Measurements from ENCODE around the gene C22orf31. TPM values are rescaled to one million over a fixed set of nuclear protein-coding genes. Genes with fewer than 3 reads are reported as not detected.

C22orf31 gene
- total RNA-seq, 1 experiment from 2014 or later = not detected

DNA sequence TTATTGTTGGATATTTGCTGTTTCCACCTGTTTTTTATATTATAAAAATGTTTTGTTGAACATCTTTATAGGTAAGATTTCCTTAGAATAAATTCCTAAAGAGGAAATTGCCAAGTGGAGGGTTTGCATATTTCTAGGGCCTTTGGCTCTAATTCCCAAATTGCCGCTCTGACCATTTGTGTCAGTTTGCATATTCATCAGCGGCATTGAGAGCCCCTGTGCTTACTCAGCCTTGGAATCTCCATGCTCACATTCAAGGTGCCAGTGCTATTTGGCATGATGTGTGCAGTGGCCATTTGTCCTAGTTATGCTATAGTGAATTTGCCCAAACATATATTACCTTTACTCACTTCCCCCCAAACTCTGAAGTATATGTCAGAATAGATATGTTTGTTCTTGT lies 36.7 kb upstream of the C22orf31 start:
- Histone ChIP-seq H3K27ac (ENCODE audit: low read length) (no peak overlapping the region), H3K4me2 (ENCODE audit: low read depth, low read length, poor library complexity, severe bottlenecking) (no peak overlapping the region), H3K27me3 (ENCODE audit: low read length) (no peaks in the 10 kb centered on the region), H3K4me3 (ENCODE audit: low read length) (no peak overlapping the region), H3K79me2 (ENCODE audit: low read length) (no peaks in the 10 kb centered on the region), H3K9me2 (replicated peaks; ENCODE audit: insufficient read depth, low read length) (no peaks in the 10 kb centered on the region), H3K9me3 (ENCODE audit: low read length) (no peaks in the 10 kb centered on the region), H3K4me1 (ENCODE audit: low read length) (peaks cover 22% of the 10 kb centered on the region), H3K9ac (ENCODE audit: low read length) (no peak overlapping the region), H3K36me3 (ENCODE audit: insufficient read depth, low read length) (no peaks in the 10 kb centered on the region), H2AFZ (ENCODE audit: low read length) (no peak overlapping the region), H4K20me1 (ENCODE audit: insufficient read depth, low read depth, low read length) (no peaks in the 10 kb centered on the region)
- no peak for DNase-seq

DNA sequence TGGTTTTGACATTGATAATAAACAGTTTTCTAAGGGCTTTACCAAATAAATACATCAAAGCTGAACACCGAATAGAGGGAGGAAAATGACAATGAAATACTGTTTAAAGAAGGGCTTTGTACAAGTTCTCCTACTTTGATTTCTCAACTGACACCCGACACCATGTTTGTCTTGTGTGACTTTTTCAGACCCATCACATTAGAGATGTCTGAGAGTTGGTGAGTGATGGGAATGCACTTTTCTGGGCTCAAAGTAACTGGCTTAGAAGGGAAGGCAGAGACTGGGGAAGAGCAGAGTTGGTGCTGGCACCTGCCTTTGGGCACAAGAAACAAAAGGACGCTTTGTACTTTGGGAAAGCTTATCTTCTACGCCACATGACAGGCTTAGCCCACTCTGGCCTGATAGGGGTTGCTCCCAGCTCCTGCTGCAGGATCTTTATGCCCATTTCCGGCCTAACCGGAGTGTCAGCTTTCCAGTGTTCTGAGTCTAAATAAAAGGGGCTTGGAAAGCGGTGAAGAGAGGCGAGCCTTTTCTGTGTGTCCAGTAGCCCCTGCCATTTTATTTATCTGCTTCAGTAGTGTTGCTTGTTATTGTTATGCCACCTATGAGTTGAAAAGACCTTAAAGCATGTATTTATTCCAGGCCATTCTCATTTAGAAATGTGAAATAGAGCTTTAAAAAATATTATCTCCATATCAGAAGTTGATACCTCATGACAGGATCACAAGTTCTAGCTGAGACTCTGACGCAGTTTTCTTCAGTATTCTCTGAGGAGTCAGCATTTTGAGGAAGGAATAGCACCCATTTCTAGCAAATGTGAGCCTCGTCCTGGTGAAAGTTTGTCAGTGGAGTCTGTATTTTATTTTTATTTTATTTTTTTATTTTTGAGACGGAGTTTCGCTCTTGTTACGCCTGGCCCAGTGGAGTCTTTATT lies 35.4 kb upstream of the C22orf31 start:
- Histone ChIP-seq H3K36me3 (ENCODE audit: insufficient read depth, low read length) (no peaks in the 10 kb centered on the region), H3K9ac (ENCODE audit: low read length) (no peak overlapping the region), H3K27ac (ENCODE audit: low read length) (no peak overlapping the region), H3K4me3 (ENCODE audit: low read length) (no peak overlapping the region), H4K20me1 (ENCODE audit: insufficient read depth, low read depth, low read length) (no peaks in the 10 kb centered on the region), H3K79me2 (ENCODE audit: low read length) (no peaks in the 10 kb centered on the region), H2AFZ (ENCODE audit: low read length) (no peak overlapping the region), H3K4me1 (ENCODE audit: low read length) (peaks cover 9% of the 10 kb centered on the region), H3K9me2 (replicated peaks; ENCODE audit: insufficient read depth, low read length) (no peaks in the 10 kb centered on the region), H3K27me3 (ENCODE audit: low read length) (no peaks in the 10 kb centered on the region), H3K4me2 (ENCODE audit: low read depth, low read length, poor library complexity, severe bottlenecking) (no peak overlapping the region), H3K9me3 (ENCODE audit: low read length) (no peaks in the 10 kb centered on the region)
- DNase-seq = no peak

DNA sequence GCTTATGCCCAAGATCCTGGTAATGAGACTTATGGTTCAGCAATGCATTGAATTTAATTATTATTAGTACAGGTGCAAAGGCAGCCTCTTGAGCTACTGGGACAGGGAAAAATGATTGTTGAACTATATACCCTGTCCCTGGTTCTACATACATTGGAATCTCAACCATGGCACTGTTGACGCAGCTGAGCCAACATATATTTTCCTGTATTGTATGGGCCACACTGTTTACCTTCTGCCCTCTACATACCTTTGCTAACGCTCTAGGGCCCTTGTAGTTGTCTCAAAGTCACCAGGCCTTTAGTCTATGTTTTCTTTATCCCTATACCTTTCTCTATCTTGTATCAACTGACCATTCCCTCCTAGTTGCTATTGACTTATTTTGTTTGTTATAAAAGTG lies 33.8 kb upstream of the C22orf31 start:
- DNase-seq = no peak
- no peaks in the 10 kb centered on the region for H4K20me1 ChIP-seq (ENCODE audit: insufficient read depth, low read depth, low read length)
- H3K36me3 ChIP-seq (ENCODE audit: insufficient read depth, low read length) = no peaks in the 10 kb centered on the region
- peaks cover 2% of the 10 kb centered on the region; the same call in 1 of the 2 replicates for H3K4me1 ChIP-seq (ENCODE audit: low read length)
- H3K9ac ChIP-seq (ENCODE audit: low read length) = no peak overlapping the region
- H3K79me2 ChIP-seq (ENCODE audit: low read length) = no peaks in the 10 kb centered on the region
- H3K4me2 ChIP-seq (ENCODE audit: low read depth, low read length, poor library complexity, severe bottlenecking) = no peak overlapping the region
- no peaks in the 10 kb centered on the region for H3K9me2 ChIP-seq (replicated peaks; ENCODE audit: insufficient read depth, low read length)
- no peak overlapping the region for H3K4me3 ChIP-seq (ENCODE audit: low read length)
- no peaks in the 10 kb centered on the region for H3K9me3 ChIP-seq (ENCODE audit: low read length)
- H3K27me3 ChIP-seq (ENCODE audit: low read length) = no peaks in the 10 kb centered on the region
- no peak overlapping the region for H2AFZ ChIP-seq (ENCODE audit: low read length)
- H3K27ac ChIP-seq (ENCODE audit: low read length) = no peak overlapping the region

DNA sequence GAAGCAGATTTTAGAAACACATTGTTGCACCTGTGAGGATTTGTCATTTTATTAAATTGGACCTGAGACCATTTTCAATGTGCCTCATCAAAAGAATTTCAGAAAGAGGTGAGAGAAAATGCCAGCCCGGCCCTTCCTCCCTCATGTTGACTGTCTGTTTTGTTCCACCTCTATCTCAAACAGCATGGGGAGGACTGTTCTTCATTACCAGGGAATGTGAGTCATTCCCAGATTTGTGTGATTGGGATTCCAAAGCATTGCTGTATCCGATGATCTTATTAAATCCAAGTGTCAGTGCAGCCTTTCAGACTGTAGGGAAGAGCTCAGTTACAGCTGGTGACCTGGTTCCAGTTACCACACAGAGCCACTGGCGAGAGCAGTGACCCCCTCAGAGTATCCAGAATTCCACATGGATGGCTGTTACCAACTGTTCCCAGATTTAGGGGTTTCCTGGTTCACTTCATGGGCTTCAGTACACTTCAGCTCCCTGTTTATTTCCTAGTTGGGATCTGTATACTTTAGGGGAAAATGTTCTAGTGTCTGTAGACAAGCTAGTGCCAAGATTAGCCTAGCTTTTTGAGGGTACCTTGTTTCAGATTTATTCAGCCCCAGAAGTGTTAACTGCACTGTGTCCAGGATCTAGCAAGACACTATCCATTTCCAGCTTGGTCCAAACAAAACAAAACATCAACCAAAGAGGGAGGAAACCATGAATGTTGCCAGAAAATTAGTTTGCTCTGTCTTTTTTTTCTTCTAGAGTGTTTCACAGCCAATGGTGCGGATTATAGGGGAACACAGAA lies 32.1 kb upstream of the C22orf31 start:
- H3K36me3 ChIP-seq (ENCODE audit: insufficient read depth, low read length) = no peaks in the 10 kb centered on the region
- no peak overlapping the region for H3K9ac ChIP-seq (ENCODE audit: low read length)
- H3K27ac ChIP-seq (ENCODE audit: low read length) = no peak overlapping the region
- H2AFZ ChIP-seq (ENCODE audit: low read length) = no peak overlapping the region
- H3K4me1 ChIP-seq (ENCODE audit: low read length) = peaks cover 2% of the 10 kb centered on the region; the same call in 1 of the 2 replicates
- H3K27me3 ChIP-seq (ENCODE audit: low read length) = no peaks in the 10 kb centered on the region
- no peak for DNase-seq
- no peaks in the 10 kb centered on the region for H3K9me3 ChIP-seq (ENCODE audit: low read length)
- H3K79me2 ChIP-seq (ENCODE audit: low read length) = no peaks in the 10 kb centered on the region
- no peak overlapping the region for H3K4me2 ChIP-seq (ENCODE audit: low read depth, low read length, poor library complexity, severe bottlenecking)
- no peaks in the 10 kb centered on the region for H3K9me2 ChIP-seq (replicated peaks; ENCODE audit: insufficient read depth, low read length)
- no peaks in the 10 kb centered on the region for H4K20me1 ChIP-seq (ENCODE audit: insufficient read depth, low read depth, low read length)
- no peak overlapping the region for H3K4me3 ChIP-seq (ENCODE audit: low read length)

DNA sequence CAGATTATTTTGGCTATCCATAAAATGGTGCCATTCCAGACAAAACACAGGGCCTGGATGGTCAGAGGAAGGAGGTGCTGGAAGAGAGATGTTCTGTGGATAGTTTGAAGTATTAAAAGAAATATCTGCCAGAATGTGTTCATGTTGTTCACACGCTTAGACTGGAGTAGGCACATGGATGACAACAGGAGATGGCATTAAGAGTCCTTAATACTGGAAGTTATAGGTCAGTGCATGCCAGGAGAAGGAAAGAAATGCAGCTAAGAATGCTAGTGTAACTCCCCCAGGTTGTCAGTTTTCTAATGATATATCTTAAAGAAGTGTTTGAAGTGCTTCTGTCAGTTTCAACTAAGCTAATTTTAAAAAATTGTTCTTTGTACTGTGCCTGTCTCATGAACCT lies 31.4 kb upstream of the C22orf31 start:
- Histone ChIP-seq H3K4me3 (ENCODE audit: low read length) (no peak overlapping the region), H3K9me3 (ENCODE audit: low read length) (no peaks in the 10 kb centered on the region), H3K79me2 (ENCODE audit: low read length) (no peaks in the 10 kb centered on the region), H3K9me2 (replicated peaks; ENCODE audit: insufficient read depth, low read length) (no peaks in the 10 kb centered on the region), H3K4me1 (ENCODE audit: low read length) (no peaks in the 10 kb centered on the region), H2AFZ (ENCODE audit: low read length) (no peak overlapping the region), H4K20me1 (ENCODE audit: insufficient read depth, low read depth, low read length) (no peaks in the 10 kb centered on the region), H3K36me3 (ENCODE audit: insufficient read depth, low read length) (no peaks in the 10 kb centered on the region), H3K4me2 (ENCODE audit: low read depth, low read length, poor library complexity, severe bottlenecking) (no peak overlapping the region), H3K27ac (ENCODE audit: low read length) (no peak overlapping the region), H3K27me3 (ENCODE audit: low read length) (no peaks in the 10 kb centered on the region), H3K9ac (ENCODE audit: low read length) (no peak overlapping the region)
- DNase-seq = no peak

DNA sequence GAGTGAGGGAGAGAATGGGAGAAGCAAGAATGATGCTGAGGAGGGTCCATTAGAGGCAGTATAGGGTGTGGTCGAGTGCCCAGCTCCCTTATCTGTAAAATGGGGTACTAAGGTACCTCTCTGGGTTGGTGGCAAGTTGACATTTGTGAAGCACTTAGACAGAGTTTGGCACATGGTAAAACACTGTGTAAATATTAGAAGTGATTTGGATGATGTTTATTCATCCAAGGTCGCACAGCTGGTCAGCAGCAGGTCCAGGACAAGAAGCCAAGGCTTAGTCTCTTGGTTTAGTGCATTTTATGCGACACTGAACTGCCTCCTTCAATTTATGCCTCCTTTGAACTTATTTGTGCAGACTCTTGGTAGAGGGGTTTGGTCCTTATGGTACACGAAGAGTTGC lies 30.6 kb upstream of the C22orf31 start:
- Histone ChIP-seq H3K9ac (ENCODE audit: low read length) (no peak overlapping the region), H3K4me1 (ENCODE audit: low read length) (no peaks in the 10 kb centered on the region), H3K9me2 (replicated peaks; ENCODE audit: insufficient read depth, low read length) (no peaks in the 10 kb centered on the region), H3K4me3 (ENCODE audit: low read length) (no peak overlapping the region), H3K4me2 (ENCODE audit: low read depth, low read length, poor library complexity, severe bottlenecking) (no peak overlapping the region), H3K79me2 (ENCODE audit: low read length) (no peaks in the 10 kb centered on the region), H3K9me3 (ENCODE audit: low read length) (no peaks in the 10 kb centered on the region), H3K27me3 (ENCODE audit: low read length) (no peaks in the 10 kb centered on the region), H3K36me3 (ENCODE audit: insufficient read depth, low read length) (no peaks in the 10 kb centered on the region), H3K27ac (ENCODE audit: low read length) (no peak overlapping the region), H4K20me1 (ENCODE audit: insufficient read depth, low read depth, low read length) (no peaks in the 10 kb centered on the region), H2AFZ (ENCODE audit: low read length) (no peak overlapping the region)
- DNase-seq = no peak

DNA sequence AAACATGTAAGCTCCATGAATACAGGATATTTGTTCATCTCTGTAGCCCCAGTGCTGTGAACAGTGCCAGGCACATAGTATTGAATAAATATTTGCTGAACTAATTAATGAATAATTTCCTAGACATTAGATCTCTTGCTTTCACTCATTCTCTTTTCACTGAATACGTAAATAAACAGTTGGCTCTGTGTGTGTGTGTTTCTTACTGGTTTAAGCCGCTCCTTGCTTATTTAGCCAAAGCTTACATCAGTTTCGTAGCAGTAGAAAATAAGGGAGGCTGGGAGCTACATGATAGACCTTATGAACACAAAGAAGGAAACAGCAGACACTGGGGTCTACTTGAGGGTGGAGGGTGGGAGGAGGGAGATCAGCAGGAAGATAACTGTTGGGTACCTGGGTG lies 28.4 kb upstream of the C22orf31 start:
- no peaks in the 10 kb centered on the region for H3K4me1 ChIP-seq (ENCODE audit: low read length)

DNA sequence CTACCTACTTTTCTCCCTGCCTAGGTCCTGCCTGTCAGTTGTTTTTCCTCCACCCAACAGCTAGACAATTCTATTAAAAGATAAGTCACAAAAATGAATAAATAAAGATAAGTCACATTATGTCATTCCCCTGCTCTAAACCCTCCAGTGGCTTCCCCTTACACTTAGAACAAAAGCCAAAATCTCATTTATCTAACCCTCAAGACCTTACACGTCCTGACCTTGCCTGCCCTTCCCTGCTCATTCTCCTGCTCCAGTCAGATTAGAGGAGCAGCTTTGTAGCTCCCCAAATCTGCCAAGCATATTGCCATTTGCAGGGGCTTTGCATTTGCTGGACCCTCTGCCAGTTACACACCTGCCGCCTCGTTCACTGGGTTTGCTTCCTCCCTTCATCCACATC lies 27.9 kb upstream of the C22orf31 start:
- no peaks in the 10 kb centered on the region for H3K9me2 ChIP-seq (replicated peaks; ENCODE audit: insufficient read depth, low read length)
- no peak for DNase-seq
- no peaks in the 10 kb centered on the region for H3K27me3 ChIP-seq (ENCODE audit: low read length)

More for the DNA sequence above, 28.4 kb upstream of the C22orf31 start:
- Histone ChIP-seq H3K36me3 (ENCODE audit: insufficient read depth, low read length) (no peaks in the 10 kb centered on the region), H3K27me3 (ENCODE audit: low read length) (no peaks in the 10 kb centered on the region), H3K4me3 (ENCODE audit: low read length) (no peak overlapping the region), H3K27ac (ENCODE audit: low read length) (no peak overlapping the region), H3K9ac (ENCODE audit: low read length) (no peak overlapping the region), H2AFZ (ENCODE audit: low read length) (no peak overlapping the region), H4K20me1 (ENCODE audit: insufficient read depth, low read depth, low read length) (no peaks in the 10 kb centered on the region), H3K4me2 (ENCODE audit: low read depth, low read length, poor library complexity, severe bottlenecking) (no peak overlapping the region), H3K9me2 (replicated peaks; ENCODE audit: insufficient read depth, low read length) (no peaks in the 10 kb centered on the region), H3K9me3 (ENCODE audit: low read length) (no peaks in the 10 kb centered on the region), H3K79me2 (ENCODE audit: low read length) (no peaks in the 10 kb centered on the region)
- no peak for DNase-seq

More for the DNA sequence above, 27.9 kb upstream of the C22orf31 start:
- no peak overlapping the region for H2AFZ ChIP-seq (ENCODE audit: low read length)
- no peak overlapping the region for H3K9ac ChIP-seq (ENCODE audit: low read length)
- H3K4me1 ChIP-seq (ENCODE audit: low read length) = no peaks in the 10 kb centered on the region
- H3K4me3 ChIP-seq (ENCODE audit: low read length) = no peak overlapping the region
- no peaks in the 10 kb centered on the region for H3K79me2 ChIP-seq (ENCODE audit: low read length)
- no peaks in the 10 kb centered on the region for H4K20me1 ChIP-seq (ENCODE audit: insufficient read depth, low read depth, low read length)
- no peak overlapping the region for H3K4me2 ChIP-seq (ENCODE audit: low read depth, low read length, poor library complexity, severe bottlenecking)
- no peaks in the 10 kb centered on the region for H3K9me3 ChIP-seq (ENCODE audit: low read length)
- H3K36me3 ChIP-seq (ENCODE audit: insufficient read depth, low read length) = no peaks in the 10 kb centered on the region
- H3K27ac ChIP-seq (ENCODE audit: low read length) = no peak overlapping the region
